Measurements from ENCODE around the gene AGFG2.
"Not testable (repeated sequence)": the region's sequence is repeated elsewhere in the genome, so short reads cannot be mapped to it uniquely, and the experiment has no call there.

Gene AGFG2

DNA sequence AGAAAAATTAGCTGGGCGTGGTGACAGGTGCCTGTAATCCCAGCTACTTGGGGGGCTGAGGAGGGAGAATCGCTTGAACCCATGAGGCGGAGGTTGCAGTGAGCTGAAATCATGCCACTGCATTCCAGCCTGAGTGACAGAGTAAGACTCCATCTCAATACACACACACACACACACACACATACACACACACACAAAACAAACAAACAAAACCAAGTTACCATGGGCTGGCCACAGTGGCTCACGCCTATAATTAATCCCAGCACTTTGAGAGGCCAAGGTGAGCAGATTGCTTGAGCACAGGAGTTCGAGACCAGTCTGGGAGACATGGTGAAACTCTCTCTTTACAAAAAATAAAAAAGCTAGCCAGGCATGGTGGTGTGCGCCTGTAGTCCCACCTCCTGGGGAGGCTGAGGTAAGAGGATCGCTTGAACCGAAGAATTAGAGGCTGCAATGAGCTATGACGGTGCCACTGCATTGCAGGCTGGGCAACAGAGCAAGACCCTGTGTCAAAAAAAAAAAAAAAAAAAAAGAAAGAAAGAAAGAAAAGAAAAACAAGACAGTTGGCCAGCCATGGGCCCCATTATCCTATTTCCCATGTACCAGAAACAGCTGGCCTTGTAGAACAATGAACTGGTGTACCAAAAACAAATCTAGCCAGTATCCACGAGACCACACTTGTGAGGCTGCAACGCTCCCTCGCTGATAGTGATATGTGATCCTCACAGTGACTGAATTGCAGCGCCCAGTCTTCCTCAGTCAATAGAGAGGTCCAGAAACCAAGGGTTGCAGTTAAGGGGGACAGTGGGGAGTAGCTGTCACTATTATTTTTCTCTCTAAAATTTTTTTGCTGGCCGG, 6.6 kb upstream of the AGFG2 start:
- TF ChIP-seq, protein P1, sequence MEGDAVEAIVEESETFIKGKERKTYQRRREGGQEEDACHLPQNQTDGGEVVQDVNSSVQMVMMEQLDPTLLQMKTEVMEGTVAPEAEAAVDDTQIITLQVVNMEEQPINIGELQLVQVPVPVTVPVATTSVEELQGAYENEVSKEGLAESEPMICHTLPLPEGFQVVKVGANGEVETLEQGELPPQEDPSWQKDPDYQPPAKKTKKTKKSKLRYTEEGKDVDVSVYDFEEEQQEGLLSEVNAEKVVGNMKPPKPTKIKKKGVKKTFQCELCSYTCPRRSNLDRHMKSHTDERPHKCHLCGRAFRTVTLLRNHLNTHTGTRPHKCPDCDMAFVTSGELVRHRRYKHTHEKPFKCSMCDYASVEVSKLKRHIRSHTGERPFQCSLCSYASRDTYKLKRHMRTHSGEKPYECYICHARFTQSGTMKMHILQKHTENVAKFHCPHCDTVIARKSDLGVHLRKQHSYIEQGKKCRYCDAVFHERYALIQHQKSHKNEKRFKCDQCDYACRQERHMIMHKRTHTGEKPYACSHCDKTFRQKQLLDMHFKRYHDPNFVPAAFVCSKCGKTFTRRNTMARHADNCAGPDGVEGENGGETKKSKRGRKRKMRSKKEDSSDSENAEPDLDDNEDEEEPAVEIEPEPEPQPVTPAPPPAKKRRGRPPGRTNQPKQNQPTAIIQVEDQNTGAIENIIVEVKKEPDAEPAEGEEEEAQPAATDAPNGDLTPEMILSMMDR (IDR thresholded peaks at IDR 0.05; ENCODE audit: poor library complexity, severe bottlenecking) = no peak
- no peak for ATAC-seq (ENCODE audit: low read depth)
- no peak overlapping the region for H3K4me3 ChIP-seq (ENCODE audit: severe bottlenecking)
- H3K9me3 ChIP-seq (ENCODE audit: severe bottlenecking) = no peaks in the 10 kb centered on the region
- H3K27me3 ChIP-seq (ENCODE audit: insufficient read depth, poor library complexity, severe bottlenecking) = no peaks in the 10 kb centered on the region
- no peak for DNase-seq (ENCODE audit: low spot score)
- no peaks in the 10 kb centered on the region for H3K4me1 ChIP-seq (ENCODE audit: insufficient read depth, poor library complexity, severe bottlenecking)
- no peak overlapping the region for H3K27ac ChIP-seq (ENCODE audit: poor library complexity, severe bottlenecking)
- no peaks in the 10 kb centered on the region for H3K36me3 ChIP-seq (ENCODE audit: low read depth)

DNA sequence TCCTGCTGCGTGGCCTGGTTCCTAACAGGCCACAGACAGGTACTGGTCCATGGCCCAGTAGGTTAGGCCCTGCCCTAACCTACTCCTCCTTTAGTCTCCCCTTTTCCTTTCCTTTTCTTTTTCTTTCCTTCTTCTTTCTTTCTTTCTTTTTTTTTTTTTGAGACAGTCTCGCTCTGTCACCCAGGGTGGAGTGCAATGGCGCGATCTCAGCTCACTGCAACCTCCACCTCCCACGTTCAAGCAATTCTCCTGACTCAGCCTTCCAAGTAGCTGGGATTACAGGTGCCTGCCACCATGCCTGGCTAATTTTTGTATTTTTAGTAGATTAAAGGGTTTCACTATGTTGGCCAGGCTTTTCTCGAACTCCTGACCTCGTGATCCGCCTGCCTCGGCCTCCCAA, 3.0 kb upstream of the AGFG2 start:
- ATAC-seq (ENCODE audit: low read depth) = not testable (repeated sequence)

DNA sequence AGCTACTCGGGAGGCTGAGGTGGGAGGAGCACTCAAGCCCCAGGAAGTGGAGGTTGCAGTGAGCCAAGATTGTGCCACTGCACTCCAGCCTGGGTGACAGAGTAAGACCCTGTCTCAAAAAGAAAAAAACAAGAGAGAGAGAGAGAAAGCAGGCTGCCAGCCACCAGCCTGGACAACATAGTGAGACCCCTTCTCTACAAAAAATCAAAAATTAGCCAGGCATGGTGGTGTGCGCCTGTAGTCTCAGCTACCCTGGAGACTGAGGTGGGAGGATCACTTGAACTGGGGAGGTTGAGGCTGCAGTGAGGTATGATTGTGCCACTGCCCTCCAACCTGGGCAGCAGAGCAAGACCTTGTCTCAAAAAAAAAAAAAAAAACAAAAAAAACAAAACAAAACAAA, 2.3 kb upstream of the AGFG2 start:
- H3K4me3 ChIP-seq (ENCODE audit: severe bottlenecking); H3K9me3 ChIP-seq (ENCODE audit: severe bottlenecking); H3K27me3 ChIP-seq (ENCODE audit: insufficient read depth, poor library complexity, severe bottlenecking); H3K4me1 ChIP-seq (ENCODE audit: insufficient read depth, poor library complexity, severe bottlenecking); ATAC-seq (ENCODE audit: low read depth); H3K36me3 ChIP-seq (ENCODE audit: low read depth); DNase-seq (ENCODE audit: low spot score); H3K27ac ChIP-seq (ENCODE audit: poor library complexity, severe bottlenecking): not testable (repeated sequence)

More for the DNA sequence above, 3.0 kb upstream of the AGFG2 start:
- DNase-seq (ENCODE audit: low spot score); H3K36me3 ChIP-seq (ENCODE audit: low read depth); H3K27me3 ChIP-seq (ENCODE audit: insufficient read depth, poor library complexity, severe bottlenecking); H3K4me1 ChIP-seq (ENCODE audit: insufficient read depth, poor library complexity, severe bottlenecking); H3K9me3 ChIP-seq (ENCODE audit: severe bottlenecking); H3K4me3 ChIP-seq (ENCODE audit: severe bottlenecking); H3K27ac ChIP-seq (ENCODE audit: poor library complexity, severe bottlenecking): not testable (repeated sequence)

DNA sequence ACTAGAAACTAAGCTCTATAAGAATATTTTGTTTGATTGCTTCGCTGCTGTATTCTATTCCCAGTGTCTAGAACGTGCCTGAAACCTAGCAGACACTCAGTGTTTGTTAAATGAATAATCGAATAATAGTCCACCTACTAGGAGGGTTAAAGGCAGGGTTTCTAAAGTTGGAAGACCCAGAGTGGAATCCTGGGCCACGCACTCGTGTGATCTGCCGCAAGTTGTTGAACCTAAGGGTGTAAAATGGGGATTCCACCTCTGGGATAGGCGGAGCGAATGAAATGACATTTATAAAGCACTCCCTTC, 702 bp upstream of the AGFG2 start:
- Histone ChIP-seq H3K4me1 (ENCODE audit: insufficient read depth, poor library complexity, severe bottlenecking) (peaks cover 8% of the 10 kb centered on the region), H3K4me3 (ENCODE audit: severe bottlenecking) (peak overlapping the region; percentile 32), H3K9me3 (ENCODE audit: severe bottlenecking) (no peaks in the 10 kb centered on the region), H3K36me3 (ENCODE audit: low read depth) (no peaks in the 10 kb centered on the region), H3K27me3 (ENCODE audit: insufficient read depth, poor library complexity, severe bottlenecking) (no peaks in the 10 kb centered on the region), H3K27ac (ENCODE audit: poor library complexity, severe bottlenecking) (no peak overlapping the region)
- ATAC-seq (ENCODE audit: low read depth) = peak; percentile 3; the same call in 1 of the 3 replicates
- DNase-seq (ENCODE audit: low spot score) = no peak
- TF ChIP-seq, protein P1 (IDR thresholded peaks at IDR 0.05; ENCODE audit: poor library complexity, severe bottlenecking) = no peak

DNA sequence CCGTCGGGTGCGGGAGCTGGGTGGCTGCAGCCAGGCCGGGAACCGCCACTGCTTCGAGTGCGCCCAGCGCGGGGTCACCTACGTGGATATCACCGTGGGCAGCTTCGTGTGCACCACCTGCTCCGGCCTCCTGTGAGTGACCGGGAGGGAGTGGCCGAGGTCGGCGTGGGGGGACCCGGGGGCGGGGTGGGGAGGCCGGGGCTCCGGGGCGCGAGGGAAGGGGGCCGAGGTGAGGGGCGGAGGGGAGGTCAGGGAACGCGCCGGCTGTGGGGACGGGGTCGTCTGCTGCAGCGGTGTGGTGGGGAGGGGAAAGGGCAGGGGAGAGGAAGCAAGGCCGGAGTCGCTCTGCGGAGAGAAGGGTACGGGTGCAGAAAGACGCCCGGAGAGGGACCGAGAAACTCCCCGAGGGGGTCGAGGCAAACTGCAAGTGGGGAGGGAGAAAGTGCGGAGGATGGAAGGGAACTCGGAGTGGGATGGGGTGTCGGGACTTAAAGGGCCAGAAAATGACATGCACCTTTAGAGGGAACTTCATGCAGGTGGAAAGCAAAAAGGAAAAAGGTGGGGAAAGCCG, 518 bp downstream of the AGFG2 start:
- Histone ChIP-seq H3K4me1 (ENCODE audit: insufficient read depth, poor library complexity, severe bottlenecking) (peaks cover 18% of the 10 kb centered on the region), H3K27ac (ENCODE audit: poor library complexity, severe bottlenecking) (peak overlapping the region; percentile 22), H3K9me3 (ENCODE audit: severe bottlenecking) (no peaks in the 10 kb centered on the region), H3K27me3 (ENCODE audit: insufficient read depth, poor library complexity, severe bottlenecking) (no peaks in the 10 kb centered on the region), H3K36me3 (ENCODE audit: low read depth) (no peaks in the 10 kb centered on the region), H3K4me3 (ENCODE audit: severe bottlenecking) (peak overlapping the region; percentile 82)
- TF ChIP-seq, protein P1 (IDR thresholded peaks at IDR 0.05; ENCODE audit: poor library complexity, severe bottlenecking) = no peak
- no peak for ATAC-seq (ENCODE audit: low read depth)
- no peak for DNase-seq (ENCODE audit: low spot score)
